ENCODE data around the gene TENT4A.

DNA sequence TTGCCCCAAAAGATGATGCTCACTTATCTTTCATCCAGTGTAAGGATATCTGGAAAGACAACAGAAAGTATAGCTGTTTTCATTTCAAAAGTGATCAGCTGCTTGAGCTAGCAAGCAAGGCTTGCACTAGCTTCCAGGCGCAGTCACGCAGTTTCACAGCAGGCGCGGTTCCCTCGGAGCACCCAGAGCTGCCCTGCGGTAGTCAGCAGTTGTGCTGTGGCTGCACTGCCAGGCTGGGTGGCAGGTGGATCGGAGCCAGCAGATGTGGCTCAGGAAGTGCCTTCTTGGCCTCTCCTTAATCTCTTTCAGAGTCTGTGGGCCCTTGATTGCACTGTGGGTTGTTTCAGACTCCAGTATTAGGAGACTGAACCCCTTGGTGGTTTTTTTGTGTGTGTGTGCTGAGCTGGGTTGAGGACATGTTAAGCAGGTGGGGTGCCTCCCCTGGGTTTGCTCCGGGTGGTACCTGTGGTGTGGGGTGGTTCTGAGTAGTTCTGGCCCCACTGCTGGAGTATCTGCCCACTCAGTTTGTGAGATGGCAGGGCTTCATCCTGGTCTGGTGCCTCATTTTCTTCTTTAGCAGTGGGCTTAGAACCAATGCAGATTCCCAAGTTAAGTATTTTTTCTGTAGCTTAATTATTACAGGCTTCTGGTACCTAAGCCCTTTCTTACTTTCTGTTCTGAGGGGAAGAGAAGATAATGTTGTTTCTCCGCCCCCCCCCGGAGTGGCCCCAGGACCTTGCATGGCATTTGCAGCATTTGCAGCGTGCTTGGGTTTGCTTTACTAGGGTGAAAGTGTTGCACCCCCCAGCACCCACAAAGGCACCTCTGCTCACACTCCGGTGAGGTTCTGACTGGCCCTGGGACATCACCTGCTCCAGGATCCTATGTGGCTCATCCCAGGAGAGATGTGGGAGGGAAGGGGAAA is 16.4 kb downstream of the TENT4A start:
- no peak for TF ChIP-seq CTCF (conservative IDR thresholded peaks at IDR 0.05)
- TF ChIP-seq ZFX (IDR thresholded peaks at IDR 0.05) = no peak

All from C4-2B (cell line).